ENCODE measurements around the gene SERINC5. TPM values are rescaled to one million over a fixed set of nuclear protein-coding genes. Genes with fewer than 3 reads are reported as not detected.

Gene SERINC5
- total RNA-seq, 1 experiment from 2014 or later: 128 TPM

DNA sequence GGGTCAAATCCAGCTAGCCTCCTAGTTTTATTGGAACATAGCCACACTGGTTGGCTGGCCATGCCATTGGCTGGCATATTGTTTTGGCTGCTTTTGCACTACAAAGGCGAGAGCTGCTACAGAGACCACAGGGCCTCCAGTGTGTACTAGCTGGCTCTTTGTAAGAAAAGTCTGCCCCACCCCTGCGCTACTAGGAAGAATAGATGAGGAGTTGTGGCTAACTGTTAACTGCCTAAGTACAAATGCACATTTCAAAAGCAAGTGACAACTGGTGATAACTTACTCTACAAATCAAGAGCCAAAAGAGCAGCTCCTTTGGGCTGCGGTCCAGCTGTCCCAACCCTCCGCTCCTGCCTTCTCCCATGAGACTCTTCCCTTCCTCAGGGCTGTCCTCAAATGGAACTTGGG is 63.9 kb downstream of the SERINC5 start (continued):
- TF ChIP-seq ZNF232 (CRISPR knock-in tag; IDR thresholded peaks at IDR 0.05) (no peak), TEAD4 (CRISPR knock-in tag; IDR thresholded peaks at IDR 0.05) (no peak), ZNF396 (CRISPR knock-in tag; IDR thresholded peaks at IDR 0.05; ENCODE audit: borderline replicate concordance) (no peak), TEAD1 (CRISPR knock-in tag; IDR thresholded peaks at IDR 0.05) (peak; percentile 24; the same call in 1 of the 2 replicates), ZNF423 (CRISPR knock-in tag; IDR thresholded peaks at IDR 0.05) (no peak)
- TF ChIP-seq, protein P1, sequence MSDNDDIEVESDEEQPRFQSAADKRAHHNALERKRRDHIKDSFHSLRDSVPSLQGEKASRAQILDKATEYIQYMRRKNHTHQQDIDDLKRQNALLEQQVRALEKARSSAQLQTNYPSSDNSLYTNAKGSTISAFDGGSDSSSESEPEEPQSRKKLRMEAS (CRISPR knock-in tag; IDR thresholded peaks at IDR 0.05): no peak

DNA sequence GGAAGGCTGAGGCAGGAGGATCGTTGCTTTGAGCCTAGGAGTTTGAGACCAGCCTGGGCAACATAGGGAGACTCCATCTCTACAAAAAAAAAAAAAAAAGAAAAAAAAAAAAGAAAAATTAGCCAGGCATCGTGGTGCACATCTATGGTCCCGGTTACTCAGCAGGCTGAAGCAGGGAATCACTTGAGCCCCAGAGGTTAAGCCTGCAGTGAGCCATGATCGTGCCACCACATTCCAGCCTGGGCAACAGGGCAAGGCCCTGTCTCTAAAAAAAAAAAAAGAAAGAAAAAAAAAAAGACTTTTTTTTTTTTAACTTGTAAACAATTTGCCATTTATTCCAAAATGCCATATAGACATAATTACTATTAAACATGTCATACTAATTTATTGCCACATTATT is 64.5 kb downstream of the SERINC5 start:
- ATAC-seq (no peak), DNase-seq (ENCODE audit: low spot score) (no peak)
- H3K4me1 Mint-ChIP-seq: peaks cover 87% of the 10 kb centered on the region
- ChIA-PET POLR2A (interaction anchor here (0.5 to 1.9 kb wide), 3 partner anchors 55 to 66 kb away, joined by 3 to 8 read pairs (median 7); partner anchors contain the start of gene SERINC5), CTCF (interaction anchor here (1.3 kb wide), 1 partner anchor 116 kb away, joined by 3 read pairs; no protein-coding TSS in a partner anchor)
- peaks cover 9% of the 10 kb centered on the region; the same call in 1 of the 2 replicates for H3K36me3 Mint-ChIP-seq
- H3K4me3 Mint-ChIP-seq: no peak overlapping the region
- no peaks in the 10 kb centered on the region for H3K9me3 Mint-ChIP-seq
- peak overlapping the region; percentile 81; the same call in 1 of the 2 replicates for H3K27ac Mint-ChIP-seq
- no peaks in the 10 kb centered on the region for H3K27me3 Mint-ChIP-seq (ENCODE audit: low read depth)
- no peak for TF ChIP-seq TEAD1 (CRISPR knock-in tag; IDR thresholded peaks at IDR 0.05)
- TF ChIP-seq, protein P2, sequence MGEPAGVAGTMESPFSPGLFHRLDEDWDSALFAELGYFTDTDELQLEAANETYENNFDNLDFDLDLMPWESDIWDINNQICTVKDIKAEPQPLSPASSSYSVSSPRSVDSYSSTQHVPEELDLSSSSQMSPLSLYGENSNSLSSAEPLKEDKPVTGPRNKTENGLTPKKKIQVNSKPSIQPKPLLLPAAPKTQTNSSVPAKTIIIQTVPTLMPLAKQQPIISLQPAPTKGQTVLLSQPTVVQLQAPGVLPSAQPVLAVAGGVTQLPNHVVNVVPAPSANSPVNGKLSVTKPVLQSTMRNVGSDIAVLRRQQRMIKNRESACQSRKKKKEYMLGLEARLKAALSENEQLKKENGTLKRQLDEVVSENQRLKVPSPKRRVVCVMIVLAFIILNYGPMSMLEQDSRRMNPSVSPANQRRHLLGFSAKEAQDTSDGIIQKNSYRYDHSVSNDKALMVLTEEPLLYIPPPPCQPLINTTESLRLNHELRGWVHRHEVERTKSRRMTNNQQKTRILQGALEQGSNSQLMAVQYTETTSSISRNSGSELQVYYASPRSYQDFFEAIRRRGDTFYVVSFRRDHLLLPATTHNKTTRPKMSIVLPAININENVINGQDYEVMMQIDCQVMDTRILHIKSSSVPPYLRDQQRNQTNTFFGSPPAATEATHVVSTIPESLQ (CRISPR knock-in tag; IDR thresholded peaks at IDR 0.05): no peak
- no peak for TF ChIP-seq CREB1 (CRISPR knock-in tag; IDR thresholded peaks at IDR 0.05)
- no peak for TF ChIP-seq SMAD4 (CRISPR knock-in tag; IDR thresholded peaks at IDR 0.05)
- no peak for TF ChIP-seq ZNF263 (CRISPR knock-in tag; IDR thresholded peaks at IDR 0.05; ENCODE audit: low read depth)
- TF ChIP-seq ZBTB21 (CRISPR knock-in tag; IDR thresholded peaks at IDR 0.05; ENCODE audit: borderline replicate concordance): no peak
- no peak for TF ChIP-seq SP1 (CRISPR knock-in tag; conservative IDR thresholded peaks at IDR 0.05)
- TF ChIP-seq PRRX2 (CRISPR knock-in tag; IDR thresholded peaks at IDR 0.05): no peak
- TF ChIP-seq, protein P3, sequence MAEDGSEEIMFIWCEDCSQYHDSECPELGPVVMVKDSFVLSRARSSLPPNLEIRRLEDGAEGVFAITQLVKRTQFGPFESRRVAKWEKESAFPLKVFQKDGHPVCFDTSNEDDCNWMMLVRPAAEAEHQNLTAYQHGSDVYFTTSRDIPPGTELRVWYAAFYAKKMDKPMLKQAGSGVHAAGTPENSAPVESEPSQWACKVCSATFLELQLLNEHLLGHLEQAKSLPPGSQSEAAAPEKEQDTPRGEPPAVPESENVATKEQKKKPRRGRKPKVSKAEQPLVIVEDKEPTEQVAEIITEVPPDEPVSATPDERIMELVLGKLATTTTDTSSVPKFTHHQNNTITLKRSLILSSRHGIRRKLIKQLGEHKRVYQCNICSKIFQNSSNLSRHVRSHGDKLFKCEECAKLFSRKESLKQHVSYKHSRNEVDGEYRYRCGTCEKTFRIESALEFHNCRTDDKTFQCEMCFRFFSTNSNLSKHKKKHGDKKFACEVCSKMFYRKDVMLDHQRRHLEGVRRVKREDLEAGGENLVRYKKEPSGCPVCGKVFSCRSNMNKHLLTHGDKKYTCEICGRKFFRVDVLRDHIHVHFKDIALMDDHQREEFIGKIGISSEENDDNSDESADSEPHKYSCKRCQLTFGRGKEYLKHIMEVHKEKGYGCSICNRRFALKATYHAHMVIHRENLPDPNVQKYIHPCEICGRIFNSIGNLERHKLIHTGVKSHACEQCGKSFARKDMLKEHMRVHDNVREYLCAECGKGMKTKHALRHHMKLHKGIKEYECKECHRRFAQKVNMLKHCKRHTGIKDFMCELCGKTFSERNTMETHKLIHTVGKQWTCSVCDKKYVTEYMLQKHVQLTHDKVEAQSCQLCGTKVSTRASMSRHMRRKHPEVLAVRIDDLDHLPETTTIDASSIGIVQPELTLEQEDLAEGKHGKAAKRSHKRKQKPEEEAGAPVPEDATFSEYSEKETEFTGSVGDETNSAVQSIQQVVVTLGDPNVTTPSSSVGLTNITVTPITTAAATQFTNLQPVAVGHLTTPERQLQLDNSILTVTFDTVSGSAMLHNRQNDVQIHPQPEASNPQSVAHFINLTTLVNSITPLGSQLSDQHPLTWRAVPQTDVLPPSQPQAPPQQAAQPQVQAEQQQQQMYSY (CRISPR knock-in tag; IDR thresholded peaks at IDR 0.05): no peak
- TF ChIP-seq, protein P4, sequence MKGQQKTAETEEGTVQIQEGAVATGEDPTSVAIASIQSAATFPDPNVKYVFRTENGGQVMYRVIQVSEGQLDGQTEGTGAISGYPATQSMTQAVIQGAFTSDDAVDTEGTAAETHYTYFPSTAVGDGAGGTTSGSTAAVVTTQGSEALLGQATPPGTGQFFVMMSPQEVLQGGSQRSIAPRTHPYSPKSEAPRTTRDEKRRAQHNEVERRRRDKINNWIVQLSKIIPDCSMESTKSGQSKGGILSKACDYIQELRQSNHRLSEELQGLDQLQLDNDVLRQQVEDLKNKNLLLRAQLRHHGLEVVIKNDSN (CRISPR knock-in tag; IDR thresholded peaks at IDR 0.05): no peak
- TF ChIP-seq, protein P5, sequence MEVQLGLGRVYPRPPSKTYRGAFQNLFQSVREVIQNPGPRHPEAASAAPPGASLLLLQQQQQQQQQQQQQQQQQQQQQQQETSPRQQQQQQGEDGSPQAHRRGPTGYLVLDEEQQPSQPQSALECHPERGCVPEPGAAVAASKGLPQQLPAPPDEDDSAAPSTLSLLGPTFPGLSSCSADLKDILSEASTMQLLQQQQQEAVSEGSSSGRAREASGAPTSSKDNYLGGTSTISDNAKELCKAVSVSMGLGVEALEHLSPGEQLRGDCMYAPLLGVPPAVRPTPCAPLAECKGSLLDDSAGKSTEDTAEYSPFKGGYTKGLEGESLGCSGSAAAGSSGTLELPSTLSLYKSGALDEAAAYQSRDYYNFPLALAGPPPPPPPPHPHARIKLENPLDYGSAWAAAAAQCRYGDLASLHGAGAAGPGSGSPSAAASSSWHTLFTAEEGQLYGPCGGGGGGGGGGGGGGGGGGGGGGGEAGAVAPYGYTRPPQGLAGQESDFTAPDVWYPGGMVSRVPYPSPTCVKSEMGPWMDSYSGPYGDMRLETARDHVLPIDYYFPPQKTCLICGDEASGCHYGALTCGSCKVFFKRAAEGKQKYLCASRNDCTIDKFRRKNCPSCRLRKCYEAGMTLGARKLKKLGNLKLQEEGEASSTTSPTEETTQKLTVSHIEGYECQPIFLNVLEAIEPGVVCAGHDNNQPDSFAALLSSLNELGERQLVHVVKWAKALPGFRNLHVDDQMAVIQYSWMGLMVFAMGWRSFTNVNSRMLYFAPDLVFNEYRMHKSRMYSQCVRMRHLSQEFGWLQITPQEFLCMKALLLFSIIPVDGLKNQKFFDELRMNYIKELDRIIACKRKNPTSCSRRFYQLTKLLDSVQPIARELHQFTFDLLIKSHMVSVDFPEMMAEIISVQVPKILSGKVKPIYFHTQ (CRISPR knock-in tag; IDR thresholded peaks at IDR 0.05): no peak
- TF ChIP-seq, protein P6, sequence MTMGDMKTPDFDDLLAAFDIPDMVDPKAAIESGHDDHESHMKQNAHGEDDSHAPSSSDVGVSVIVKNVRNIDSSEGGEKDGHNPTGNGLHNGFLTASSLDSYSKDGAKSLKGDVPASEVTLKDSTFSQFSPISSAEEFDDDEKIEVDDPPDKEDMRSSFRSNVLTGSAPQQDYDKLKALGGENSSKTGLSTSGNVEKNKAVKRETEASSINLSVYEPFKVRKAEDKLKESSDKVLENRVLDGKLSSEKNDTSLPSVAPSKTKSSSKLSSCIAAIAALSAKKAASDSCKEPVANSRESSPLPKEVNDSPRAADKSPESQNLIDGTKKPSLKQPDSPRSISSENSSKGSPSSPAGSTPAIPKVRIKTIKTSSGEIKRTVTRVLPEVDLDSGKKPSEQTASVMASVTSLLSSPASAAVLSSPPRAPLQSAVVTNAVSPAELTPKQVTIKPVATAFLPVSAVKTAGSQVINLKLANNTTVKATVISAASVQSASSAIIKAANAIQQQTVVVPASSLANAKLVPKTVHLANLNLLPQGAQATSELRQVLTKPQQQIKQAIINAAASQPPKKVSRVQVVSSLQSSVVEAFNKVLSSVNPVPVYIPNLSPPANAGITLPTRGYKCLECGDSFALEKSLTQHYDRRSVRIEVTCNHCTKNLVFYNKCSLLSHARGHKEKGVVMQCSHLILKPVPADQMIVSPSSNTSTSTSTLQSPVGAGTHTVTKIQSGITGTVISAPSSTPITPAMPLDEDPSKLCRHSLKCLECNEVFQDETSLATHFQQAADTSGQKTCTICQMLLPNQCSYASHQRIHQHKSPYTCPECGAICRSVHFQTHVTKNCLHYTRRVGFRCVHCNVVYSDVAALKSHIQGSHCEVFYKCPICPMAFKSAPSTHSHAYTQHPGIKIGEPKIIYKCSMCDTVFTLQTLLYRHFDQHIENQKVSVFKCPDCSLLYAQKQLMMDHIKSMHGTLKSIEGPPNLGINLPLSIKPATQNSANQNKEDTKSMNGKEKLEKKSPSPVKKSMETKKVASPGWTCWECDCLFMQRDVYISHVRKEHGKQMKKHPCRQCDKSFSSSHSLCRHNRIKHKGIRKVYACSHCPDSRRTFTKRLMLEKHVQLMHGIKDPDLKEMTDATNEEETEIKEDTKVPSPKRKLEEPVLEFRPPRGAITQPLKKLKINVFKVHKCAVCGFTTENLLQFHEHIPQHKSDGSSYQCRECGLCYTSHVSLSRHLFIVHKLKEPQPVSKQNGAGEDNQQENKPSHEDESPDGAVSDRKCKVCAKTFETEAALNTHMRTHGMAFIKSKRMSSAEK (CRISPR knock-in tag; IDR thresholded peaks at IDR 0.05; ENCODE audit: borderline replicate concordance): no peak
- no peak for TF ChIP-seq ZNF671 (CRISPR knock-in tag; IDR thresholded peaks at IDR 0.05)
- no peak for TF ChIP-seq TP53 (CRISPR knock-in tag; IDR thresholded peaks at IDR 0.05)
- TF ChIP-seq, protein P7, sequence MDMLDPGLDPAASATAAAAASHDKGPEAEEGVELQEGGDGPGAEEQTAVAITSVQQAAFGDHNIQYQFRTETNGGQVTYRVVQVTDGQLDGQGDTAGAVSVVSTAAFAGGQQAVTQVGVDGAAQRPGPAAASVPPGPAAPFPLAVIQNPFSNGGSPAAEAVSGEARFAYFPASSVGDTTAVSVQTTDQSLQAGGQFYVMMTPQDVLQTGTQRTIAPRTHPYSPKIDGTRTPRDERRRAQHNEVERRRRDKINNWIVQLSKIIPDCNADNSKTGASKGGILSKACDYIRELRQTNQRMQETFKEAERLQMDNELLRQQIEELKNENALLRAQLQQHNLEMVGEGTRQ (CRISPR knock-in tag; IDR thresholded peaks at IDR 0.05): no peak

Data from WTC11 (cell line).